GM18499 (cell line): ENCODE data around the gene SLC49A3.
"Not testable (repeated sequence)": the region's sequence is repeated elsewhere in the genome, so short reads cannot be mapped to it uniquely, and the experiment has no call there.

ENCODE experiments used
- ATAC-seq: cut with Tn5 transposase; IDR thresholded peaks from one replicate; pipeline ENCODE4 v1.9.1; 2021; ENCODE audit warnings: moderate number of reproducible peaks; ENCODE audit not compliant: insufficient read depth, unreplicated experiment

SLC49A3 gene

DNA sequence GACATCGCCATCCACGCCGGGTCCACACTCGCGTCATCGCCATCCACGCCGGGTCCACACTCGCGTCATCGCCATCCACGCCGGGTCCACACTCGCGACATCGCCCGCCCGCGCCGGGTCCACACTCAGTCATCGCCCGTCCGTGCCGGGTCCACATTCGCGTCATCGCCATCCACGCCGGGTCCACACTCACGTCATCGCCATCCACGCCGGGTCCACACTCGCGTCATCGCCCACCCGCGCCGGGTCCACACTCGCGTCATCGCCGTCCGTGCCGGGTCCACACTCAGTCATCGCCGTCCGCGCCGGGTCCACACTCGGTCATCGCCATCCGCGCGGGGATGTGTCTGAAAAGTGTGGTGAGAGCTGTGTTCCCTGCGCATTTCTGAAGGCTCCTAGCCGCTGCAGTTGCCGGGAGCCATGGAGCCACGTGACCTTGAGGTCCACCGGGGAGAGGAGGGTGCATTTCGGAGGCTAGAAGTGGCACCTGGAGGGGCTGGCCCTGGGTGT lies 34.0 kb upstream of the SLC49A3 start:
- ATAC-seq, result no peak

GRCh38 chr4:722169-722725 lies 33.3 kb upstream of the SLC49A3 start:
- no peak for ATAC-seq

DNA sequence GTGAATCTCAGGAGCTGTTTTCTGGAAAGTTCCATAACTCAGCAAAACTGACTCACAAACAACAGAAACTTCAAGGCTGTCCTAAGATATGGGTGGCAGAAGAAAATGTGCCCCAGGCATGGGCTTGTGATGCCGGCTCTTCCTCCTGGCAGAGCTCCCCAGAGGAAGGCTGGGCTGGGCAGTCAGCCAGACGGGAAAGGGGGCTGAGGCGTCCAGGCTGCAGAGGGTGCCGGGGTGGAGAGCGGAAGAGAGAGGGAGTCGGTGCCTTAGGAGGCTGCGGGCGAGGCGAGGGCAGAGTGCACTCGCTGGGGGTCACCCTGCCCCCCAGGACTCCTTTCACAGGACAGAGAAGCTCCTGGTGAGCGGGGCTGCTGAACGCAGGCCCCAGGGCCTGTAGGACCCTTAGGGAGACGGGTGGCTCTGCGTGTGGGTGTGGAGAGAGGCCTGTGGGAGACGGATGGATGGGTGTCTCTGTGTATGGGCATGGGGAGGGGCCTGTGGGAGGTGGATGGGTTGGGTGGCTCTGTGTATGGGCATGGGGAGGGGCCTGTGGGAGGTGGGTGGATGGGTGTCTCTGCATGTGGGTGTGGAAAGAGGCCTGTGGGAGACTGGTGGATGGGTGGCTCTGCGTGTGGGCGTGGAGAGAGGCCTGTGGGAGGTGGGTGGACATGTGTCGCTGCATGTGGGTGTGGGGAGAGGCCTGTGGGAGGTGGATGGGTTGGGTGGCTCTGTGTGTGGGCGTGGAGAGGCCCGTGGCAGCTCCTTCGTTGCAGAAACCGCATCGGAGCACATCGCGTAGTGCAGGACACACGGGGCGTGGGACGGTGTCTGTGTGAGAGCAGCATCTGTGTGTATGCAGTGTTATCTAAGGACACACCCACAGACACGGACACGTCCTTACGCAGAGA lies 32.6 kb upstream of the SLC49A3 start:
- ATAC-seq, result no peak

DNA sequence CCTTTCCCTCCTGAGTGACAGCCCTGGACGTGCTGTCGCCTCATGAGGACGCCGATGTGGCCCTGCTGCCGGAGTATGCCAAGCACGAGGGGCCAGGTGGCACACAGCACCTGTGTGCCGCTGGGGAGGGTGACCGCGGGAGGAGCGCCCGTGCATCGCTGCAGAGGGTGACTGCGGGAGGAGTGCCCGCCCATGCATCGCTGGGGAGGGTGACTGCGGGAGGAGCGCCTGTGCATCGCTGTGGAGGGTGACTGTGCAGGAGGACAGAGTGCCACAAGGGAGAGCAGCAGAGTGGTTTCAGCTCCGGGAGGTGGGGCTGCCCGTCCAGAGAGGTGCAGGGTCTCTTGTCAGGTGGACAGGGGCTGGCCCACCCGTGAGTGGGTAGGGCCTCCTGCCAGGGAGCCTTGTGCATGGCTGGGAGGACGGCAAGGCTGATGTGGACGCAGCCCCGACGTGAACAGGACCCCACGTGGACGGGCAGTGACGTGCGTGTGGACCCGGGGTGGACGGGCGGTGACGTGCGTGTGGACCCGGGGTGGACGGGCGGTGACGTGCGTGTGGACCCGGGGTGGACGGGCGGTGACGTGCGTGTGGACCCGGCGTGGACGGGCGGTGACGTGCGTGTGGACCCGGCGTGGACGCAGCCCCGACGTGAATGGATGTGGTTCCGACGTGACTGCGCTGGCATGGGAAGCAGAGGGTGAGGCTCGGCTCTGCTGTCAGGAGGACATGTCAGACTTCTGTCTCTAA lies 31.3 kb upstream of the SLC49A3 start:
- ATAC-seq, result no peak

DNA sequence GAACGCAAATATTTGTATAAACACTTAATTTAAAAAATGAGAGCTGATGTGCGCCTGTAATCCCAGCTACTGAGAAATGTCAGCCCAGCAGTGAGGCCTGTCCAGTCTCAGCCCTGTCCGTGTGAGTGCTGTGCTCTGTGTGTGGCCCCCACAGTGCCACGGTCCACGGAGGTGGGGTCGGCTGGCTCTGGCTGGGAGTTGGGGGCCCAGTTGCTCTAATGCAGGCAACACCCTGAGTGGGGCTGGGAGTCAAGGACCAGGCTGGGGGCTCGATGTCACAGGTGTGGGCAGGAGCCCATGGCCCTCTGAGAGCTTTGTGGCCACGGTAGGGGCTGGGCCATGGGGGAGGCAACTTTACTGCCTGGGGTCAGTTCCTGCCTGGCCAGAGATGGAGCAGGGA lies 29.5 kb upstream of the SLC49A3 start:
- no peak for ATAC-seq

GRCh38 chr4:717601-718320 lies 28.8 kb upstream of the SLC49A3 start:
- ATAC-seq, result no peak

DNA sequence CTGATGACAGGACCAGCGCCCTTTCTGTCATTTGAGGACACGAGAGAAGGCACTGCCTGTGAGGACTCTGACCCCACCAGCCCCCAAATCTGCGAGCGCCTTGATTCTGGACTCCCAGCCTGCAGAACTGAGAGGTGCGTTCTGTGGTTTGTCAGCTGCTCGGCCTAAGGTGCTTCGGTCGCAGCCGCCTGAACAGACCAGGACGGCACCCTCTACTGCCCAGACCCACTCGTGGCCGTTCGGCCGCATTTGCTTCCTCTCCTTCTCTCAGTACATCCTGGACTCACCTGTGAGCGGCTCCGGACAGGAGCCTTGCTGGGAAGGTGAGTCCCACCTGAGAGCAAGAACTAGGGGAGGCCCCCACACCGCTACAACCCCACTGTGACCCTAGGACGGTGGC lies 25.1 kb upstream of the SLC49A3 start:
- no peak for ATAC-seq

- ATAC-seq, result no peak
Observed at GRCh38 chr4:712916-713632, 24.1 kb upstream of the SLC49A3 start.

- ATAC-seq, result no peak
Observed at GRCh38 chr4:712093-712492, 23.1 kb upstream of the SLC49A3 start.

DNA sequence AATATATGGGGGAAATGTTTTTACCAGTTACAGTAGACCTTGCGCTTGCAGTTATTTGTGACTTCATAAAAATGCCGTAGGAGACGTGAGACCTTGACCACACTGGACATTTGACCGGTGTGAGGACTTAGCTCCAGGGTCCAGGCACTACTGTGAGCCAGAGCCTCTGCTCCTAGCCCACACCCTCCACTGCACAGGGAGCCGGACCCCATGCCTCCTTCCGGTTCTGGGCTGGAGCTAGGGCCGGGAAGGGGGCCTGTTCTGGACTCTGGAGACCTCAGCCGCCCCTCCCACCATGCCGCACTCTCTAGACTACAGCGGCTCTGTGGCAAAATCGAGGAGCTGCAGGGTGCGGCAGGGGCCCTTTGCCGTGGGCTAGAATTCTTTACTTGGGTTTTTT lies 22.0 kb upstream of the SLC49A3 start:
- ATAC-seq, result no peak

- ATAC-seq, result no peak
Observed at GRCh38 chr4:710116-710515, 21.2 kb upstream of the SLC49A3 start.

- ATAC-seq, result no peak
Observed at GRCh38 chr4:709348-709747, 20.4 kb upstream of the SLC49A3 start.

DNA sequence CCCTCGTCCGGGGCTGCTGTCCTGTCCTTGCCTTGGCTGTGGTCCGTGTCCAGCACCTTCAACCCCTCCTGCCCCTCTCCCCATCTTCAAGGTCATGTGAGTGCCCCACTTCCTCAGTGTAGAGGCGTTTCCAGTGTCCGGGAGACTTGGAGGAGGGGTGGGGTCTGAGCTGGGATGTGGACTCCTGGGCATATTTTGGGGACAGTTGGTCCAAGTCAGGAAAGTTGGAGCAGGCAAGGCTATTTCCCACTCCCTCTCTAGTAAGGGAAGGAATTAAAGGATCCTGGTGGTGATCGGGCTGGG lies 19.6 kb upstream of the SLC49A3 start:
- no peak for ATAC-seq

DNA sequence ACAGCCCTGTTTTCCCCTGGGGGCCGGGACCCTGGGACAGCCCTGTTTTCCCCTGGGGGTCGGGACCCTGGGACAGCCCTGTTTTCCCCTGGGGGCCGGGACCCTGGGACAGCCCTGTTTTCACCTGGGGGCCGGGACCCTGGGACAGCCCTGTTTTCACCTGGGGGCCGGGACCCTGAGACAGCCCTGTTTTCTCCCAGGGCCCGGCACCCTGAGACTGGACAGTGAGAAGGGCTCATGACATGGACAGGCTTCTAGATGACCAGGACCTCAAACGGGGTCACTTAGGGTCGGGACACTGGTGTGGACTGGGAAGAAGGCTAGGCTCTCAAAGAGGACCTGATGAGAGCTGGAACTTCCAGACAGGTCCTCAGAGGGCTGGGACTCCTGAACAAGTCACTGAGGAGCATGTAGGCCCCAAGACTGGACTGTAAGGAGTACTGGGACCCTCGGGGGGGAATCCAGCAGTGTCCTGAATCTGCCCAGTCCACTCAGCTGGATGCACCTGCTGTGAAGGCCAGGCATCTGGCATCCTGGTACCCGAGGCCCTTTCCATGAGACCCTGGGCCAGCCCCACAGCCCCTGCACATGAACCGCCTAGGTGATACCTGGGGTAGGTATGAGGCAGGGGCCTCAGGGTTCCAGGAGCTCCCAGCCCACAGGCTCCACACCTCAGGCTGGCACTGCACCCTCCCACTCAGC lies 19.1 kb upstream of the SLC49A3 start:
- no peak for ATAC-seq

- no peak for ATAC-seq
Observed at GRCh38 chr4:706834-707598, 18.1 kb upstream of the SLC49A3 start.

GRCh38 chr4:706083-706633 lies 17.2 kb upstream of the SLC49A3 start:
- ATAC-seq, result not testable (repeated sequence)

DNA sequence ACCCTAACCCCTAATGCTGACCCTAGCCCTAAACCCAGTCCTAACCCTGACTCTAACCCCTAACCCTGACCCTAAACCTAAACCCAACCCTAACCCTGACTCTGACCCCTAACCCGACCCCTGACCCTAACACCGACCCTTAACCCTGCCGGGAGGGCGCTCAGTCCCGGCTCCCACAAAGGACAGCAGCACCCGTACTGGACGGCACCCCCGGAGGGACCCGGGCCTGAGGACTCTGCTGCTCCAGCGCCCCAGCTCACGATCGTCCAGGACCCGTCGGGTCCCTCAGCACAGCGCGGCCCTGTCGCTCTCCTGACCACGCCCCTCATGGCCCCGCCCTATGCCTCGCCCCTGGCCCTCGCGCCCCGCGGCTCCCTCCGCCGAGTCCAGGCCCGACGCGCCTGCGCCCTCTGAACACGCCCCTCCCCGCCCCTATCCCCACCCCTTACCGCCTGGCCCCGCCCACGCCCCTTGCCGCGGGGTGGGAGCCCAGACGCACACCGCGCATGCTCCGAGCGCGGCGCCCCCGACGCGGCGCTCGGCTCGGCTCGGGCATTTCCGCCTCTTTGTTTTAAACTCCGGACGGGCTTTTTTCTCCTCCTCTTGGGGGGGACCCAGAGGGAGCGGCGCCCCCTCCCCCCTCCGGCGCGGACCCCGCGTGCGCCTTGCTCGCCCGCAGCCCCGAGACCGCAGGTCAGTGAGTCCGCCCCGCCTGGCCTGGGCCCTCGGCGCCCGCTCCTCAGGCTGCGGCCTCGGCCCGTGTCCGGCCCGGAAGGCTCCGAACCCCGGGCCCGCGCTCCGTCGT lies 16.5 kb upstream of the SLC49A3 start, which contains the start of gene PCGF3:
Gene PCGF3 (plus strand): TSS at position 555 of the 805 bp plus-strand sequence. CDS start 27,849 bp downstream, outside the sequence.
- peak; percentile 75 for ATAC-seq

- no peak for ATAC-seq
Observed at GRCh38 chr4:704971-705277, 16.0 kb upstream of the SLC49A3 start.
